GM21367 (cell line): ENCODE measurements around the gene ZNF232.
"Not testable (repeated sequence)": the region's sequence is repeated elsewhere in the genome, so short reads cannot be mapped to it uniquely, and the experiment has no call there.

Experiments used
- ATAC-seq: cut with Tn5 transposase; IDR thresholded peaks from one replicate; pipeline ENCODE4 v1.9.1; 2021; ENCODE audit not compliant: unreplicated experiment

ZNF232 gene

DNA sequence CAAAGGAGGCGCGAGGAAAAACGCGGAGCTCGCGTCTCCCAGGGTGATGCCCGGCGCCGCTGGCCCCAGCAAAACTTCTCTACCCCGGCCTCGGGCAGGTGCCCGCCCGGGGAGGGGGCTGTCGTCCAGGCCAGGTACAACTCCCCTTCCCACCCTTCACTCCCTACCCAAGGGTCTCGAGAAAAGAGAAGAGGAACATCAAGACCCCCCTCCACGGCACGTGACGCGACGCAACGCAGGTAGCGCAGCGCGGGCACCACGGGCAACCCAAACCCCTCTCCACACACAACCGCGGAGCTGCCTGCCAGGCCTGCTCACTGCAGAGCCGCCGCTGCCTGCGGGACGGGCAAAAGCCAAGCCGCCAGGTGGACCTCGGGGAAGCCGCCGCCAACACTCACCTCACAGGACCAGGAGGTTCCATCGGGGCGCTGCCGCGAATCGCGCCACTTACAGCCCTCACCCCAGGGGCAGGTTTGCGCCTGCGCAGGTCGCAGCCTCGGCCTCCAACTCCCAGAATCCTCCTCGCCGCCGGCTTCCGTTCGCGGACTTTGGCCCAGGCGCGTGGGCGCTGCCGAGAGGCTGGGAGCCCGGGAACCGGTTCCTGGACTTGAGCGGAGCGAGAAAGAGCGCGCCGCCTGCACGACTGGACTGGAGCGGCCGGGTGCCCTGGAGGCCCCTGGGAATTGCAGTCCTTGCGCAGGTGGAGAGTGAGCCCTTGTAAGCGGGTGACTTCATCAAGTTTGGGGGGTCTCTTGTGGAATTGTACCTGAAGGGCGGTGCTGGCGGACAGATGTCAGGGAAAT is at the start of gene ZNF232:
Gene ZNF232 (minus strand): TSS at position 477 of the 803 bp plus-strand sequence. CDS start 56 bp downstream, at position 421.
- peak; percentile 71 for ATAC-seq

DNA sequence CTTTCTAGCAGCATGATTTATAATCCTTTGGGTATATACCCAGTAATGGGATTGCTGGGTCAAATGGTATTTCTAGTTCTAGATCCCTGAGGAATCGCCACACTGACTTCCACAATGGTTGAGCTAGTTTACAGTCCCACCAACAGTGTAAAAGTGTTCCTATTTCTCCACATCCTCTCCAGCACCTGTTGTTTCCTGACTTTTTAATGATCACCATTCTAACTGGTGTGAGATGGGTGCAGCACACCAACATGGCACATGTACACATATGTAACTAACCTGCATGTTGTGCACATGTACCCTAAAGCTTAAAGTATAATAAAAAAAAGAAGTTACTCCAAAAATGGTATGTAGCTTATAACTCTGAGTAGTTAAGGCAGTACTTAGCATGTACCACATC is 49.0 kb upstream of the ZNF232 start:
- ATAC-seq: not testable (repeated sequence)

DNA sequence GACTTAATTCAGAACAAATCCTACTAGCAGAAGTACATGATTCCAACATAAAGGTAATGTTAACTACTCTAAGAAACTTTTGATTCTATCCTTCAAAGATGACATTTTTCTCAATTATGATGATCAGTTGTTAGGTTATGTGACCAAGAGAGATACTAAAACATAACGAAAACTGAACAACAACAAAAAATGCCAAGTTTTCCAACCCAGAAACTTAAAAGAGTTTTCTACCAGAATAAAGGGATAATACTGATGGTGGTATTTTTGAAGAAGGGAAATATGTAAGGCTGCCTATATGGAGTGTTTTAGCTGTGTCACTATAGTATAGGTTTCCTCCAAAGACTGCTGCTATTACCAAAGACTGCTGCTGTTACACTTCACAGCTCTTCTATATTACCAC is 34.4 kb upstream of the ZNF232 start:
- ATAC-seq: not testable (repeated sequence)

DNA sequence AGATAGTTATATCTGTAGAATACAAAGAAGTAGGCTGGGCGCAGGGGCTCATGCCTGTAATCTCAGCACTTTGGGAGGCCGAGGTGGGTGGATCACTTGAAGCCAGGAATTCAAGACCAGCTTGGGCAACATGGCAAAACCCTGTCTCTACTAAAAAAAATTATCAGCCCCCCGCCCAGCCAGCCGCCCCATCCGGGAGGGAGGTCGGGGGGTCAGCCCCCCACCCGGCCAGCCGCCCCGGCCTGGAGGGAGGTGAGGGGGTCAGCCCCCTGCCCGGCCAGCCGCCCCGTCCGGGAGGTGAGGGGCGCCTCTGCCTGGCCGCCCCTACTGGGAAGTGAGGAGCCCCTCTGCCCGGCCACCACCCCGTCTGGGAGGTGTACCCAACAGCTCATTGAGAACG is 31.2 kb upstream of the ZNF232 start:
- ATAC-seq: not testable (repeated sequence)

DNA sequence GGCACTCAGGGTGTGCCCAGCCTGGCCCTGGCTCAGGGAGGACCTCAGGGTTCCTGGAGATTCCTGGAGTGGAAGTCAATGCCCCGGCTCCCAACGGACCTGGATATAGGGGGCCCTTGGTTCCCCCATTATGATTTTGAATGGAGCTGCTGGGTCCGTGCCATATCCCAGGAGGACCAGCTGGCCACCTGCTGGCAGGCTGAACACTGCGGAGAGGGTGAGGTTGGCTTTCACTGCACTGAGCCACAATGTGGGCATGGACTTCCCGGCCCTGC is 27.7 kb upstream of the ZNF232 start:
- no peak for ATAC-seq

DNA sequence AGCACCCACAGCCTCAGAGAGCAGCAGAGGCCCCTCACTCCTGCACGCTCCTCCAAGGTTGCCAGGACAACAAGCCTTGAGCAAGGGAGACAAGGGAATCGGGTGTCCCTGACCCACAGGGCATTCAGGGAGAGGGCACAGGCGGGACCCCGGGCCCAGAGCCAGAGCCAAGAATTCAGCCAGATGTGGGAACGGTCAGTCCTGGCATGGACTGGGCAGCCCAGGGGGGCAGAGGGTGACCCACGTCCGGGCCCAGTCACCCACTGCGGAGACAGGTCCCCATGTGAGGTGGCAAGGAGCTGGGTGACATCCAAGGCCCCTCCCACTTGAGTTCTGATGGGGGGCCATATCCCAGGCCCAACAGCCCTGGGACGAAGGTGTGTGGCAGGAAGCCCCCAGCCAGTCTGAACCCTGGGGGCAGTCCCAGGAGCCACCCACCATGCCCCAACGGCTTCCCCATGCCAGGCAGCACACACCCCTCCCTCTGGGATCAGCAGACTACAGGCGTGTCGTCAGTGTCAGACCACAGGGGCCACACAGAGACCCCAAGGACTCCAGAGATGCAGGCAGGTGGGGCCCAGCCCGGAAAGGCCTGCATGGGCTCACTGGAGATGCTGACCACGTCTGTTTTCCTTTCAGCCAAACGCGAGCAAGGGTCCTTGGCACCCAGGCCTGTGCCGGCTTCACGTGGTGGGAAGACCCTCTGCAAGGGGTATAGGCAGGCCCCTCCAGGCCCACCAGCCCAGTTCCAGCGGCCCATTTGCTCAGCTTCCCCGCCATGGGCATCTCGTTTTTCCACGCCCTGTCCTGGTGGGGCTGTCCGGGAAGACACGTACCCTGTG is 27.2 kb upstream of the ZNF232 start:
- ATAC-seq: no peak

DNA sequence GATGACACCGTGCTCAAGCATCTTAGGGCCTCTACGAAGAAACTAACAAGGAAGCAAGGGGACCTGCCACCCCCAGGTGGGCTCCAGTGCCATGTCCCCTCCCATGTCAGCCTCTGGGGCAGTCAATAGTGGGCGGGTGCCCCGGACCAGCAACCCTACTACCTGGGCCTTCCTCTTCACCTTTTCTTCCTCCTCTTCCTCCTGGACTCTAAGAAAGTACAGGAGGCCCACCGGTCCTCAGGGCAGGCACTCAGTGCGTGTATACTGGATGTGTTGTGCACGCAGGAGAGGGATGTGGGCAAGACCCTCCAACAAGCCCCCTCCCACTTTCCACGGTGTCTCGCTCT is 26.5 kb upstream of the ZNF232 start:
- not testable (repeated sequence) for ATAC-seq

DNA sequence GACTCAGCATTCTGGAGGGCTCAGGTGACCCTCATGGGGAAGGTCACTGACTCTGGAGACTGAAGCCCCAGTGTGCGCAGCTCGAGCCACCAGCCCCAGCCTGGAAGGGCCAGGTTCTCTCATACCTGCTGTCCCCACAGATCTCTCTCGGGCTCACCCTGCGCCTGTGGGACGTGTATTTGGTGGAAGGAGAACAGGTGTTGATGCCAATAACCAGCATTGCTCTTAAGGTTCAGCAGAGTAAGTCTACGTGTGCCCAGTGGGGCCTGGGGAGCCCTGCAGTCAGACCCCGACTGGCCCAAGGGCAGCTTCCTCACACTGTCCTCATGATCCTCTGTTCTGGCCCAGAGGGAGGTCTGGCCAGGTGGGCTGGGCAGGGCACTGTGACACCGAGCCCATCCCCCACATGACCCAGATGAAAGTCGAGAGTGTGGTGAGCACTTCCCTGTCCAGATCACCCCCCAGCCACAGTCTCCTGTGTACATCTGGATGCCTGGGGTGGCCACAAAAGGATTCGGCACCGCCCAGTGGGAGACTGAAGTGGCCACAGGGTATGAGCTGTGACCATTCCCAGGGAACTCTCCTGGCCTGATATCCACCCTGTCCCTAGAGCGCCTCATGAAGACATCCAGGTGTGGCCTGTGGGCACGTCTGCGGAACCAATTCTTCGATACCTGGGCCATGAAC is 26.0 kb upstream of the ZNF232 start:
- ATAC-seq: not testable (repeated sequence)

DNA sequence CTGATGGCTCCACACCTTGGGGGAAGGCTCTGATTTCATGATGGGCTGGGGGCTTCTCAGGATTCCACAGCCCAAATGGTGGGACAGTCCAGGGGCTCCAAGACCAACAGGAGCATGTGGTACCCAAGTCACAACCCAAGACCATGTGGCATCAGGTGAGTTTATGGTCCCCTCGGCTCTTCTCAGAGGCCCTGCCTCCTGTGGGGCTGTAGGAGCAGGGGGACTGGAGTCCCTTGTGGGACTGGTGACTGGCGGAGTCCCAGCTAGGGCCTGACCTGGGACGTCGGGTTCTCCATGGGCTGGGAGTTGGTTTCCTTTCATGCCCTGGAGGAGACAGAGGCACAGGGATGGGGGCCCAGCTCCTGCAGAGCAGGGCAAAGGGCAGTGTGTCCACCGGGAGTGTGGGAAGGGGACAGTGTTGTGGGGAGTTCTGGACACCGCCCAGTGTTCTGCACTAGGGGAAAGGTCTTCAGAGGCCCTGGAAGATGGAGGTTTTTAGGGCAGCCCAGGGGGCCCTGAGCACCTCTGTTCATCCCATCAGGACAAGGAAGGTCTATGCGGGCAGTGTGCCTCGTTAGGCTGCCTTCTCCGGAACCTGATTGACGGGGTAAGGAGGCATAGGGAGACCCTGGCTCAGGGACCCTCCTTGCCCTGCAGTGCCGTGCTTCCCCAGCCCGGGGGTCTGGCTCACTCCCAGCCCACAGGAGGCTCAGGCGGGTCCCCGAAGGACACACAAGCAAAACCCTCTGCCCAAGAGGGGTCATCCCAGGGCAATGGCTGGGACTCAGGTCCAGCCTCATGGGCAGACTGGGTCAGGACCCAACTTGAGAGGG is 25.1 kb upstream of the ZNF232 start:
- ATAC-seq: not testable (repeated sequence)

DNA sequence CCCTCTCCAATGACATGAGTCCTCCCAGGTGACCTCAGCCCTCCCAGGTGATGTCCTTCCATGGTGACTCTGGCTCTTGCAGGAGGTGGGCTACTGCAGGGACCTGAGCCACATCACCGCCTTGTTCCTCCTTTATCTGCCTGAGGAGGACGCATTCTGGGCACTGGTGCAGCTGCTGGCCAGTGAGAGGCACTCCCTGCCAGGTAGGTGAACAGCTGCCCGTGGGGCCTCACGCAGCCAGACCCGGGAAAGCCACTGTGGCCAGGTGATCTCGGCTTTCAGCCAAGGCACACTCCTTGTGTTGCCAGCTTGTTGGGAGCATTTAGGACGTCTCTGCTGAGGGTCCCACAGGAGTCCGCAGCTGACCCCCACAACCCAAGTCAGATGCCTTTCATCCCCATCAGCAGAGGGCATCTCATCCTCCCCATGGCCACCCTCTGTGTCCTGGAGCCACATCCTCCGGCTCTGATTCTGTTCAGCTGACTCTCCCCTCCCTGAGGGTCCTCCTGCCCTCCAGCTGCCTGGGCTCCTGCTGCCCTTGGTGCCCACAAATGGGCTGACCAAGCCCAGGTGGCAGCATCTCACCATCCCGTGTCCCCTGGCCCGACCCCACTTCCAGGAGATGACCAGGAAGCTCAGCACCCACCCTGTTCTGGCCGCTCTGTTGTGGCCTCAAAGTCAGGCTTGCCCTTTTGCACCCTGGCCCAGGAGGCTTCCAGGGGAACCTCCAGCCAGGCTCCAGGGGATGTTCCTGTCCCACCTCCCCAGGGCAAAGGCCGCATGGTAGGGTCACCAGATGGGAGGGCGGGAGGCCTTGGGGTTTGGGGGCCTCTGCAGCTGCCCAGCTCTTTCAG is 24.3 kb upstream of the ZNF232 start:
- ATAC-seq: no peak

DNA sequence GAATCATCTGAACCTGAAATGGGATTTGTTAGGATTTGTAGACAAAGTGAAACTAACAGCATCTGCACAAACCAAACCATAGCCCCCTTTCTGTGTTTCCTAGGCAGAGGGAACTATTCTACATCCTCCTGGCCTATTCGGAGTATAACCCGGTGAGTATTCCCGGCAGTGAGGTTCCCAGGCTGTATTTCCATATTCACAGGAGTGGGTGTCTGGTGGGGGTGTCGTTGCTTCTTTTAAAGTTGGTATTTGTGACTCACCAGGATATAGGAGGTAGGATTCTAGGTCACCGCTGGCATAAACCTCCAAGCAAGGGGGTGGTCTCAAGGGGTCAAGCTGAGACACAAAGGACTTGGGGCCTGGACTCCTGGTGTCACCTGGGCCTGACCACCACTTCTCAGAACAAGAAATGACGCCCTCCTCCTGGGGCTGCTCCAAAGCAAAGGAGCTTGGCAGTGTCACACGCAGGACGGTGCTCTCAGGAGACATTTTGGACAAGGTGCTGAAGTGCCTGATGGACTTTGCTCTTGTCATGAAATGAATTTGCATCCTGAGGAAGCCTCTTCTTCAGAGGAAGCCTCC is 23.5 kb upstream of the ZNF232 start:
- not testable (repeated sequence) for ATAC-seq

DNA sequence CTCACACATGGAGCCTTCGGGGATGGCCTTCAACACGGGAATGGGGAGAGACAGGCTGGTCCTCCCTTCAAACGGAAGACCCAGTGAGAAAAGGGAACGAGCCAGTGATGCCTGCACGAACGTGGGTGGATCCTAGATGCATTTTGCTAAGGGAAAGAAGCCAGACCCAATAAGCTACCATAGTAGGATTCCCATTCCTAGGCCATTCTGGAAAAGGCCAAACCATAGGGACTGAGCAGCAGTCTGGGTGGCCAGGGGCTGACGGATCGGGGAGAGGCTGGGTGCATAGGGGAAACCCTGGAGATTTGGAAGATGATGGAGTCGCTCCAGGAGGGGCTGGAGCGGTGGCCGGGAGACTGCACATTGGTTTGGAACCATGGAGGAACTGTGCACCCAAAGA is 22.9 kb upstream of the ZNF232 start:
- ATAC-seq: not testable (repeated sequence)

DNA sequence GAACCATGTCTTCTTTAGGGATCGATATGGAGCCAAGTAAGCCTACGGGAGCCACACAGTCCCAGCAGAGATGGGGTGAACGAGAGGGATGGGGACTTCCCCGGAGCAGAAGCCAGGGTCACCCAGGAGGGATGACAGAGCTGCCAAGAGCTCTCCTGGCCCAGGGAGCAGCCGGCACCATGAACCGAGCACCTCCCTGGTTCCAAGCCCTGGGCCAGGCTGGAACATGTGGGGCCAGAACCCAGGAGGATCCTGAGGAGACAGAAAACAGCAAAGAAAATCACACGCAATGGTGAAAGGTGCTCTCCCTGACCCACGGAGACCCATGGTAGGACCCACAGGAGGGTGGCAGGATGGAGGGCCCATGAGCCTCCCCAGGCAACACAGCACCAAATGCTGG is 22.3 kb upstream of the ZNF232 start:
- not testable (repeated sequence) for ATAC-seq

DNA sequence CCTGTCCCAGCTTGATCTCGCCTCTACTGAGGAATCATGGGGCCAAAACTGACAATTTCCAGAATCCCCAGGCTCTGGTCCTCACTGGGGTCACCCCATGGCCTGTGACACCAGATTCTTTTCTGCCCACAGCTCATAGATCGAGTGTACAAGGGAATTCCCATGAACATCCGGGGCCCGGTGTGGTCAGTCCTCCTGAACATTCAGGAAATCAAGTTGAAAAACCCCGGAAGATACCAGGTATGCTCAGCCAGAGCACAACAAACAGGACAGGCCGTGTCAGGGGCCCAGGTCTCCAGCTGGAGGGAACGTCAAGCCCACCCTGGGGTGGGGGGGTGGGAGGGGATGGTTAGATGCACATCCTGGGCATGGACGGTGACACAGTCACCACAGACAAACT is 21.6 kb upstream of the ZNF232 start:
- ATAC-seq: no peak

DNA sequence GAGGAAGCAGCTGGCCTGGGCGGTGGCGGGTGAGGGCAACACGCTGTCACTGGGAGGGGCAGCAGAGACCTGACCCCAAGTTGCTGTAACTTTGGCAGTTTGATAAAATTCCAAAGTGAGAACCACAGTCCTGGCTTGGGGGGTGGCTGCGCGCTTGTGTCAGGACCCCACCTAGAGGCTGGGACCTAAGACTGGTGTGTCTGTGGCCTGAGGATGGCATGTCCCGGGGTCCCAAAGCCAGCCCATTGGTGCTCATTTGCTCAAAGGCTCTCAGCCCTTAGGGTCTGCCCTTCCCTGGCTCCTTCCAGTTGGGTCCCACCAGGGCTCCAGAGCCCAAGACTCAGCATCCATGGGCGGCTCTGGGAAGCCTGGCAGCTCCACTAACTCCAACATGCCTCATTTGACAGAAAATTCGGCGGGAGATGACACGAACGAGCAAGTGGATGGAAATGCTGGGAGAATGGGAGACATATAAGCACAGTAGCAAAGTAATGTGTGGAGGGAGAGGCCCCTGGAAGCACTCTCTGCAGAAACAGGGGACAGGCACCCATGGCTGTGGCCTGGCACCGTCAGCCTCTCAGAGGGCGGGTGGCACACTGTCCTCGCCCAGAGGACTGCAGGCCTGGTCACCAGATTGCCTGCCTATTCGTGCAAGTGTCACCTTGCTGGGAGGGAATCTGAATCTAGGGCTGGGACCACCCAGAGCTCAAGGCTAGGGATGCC is 21.0 kb upstream of the ZNF232 start:
- not testable (repeated sequence) for ATAC-seq

DNA sequence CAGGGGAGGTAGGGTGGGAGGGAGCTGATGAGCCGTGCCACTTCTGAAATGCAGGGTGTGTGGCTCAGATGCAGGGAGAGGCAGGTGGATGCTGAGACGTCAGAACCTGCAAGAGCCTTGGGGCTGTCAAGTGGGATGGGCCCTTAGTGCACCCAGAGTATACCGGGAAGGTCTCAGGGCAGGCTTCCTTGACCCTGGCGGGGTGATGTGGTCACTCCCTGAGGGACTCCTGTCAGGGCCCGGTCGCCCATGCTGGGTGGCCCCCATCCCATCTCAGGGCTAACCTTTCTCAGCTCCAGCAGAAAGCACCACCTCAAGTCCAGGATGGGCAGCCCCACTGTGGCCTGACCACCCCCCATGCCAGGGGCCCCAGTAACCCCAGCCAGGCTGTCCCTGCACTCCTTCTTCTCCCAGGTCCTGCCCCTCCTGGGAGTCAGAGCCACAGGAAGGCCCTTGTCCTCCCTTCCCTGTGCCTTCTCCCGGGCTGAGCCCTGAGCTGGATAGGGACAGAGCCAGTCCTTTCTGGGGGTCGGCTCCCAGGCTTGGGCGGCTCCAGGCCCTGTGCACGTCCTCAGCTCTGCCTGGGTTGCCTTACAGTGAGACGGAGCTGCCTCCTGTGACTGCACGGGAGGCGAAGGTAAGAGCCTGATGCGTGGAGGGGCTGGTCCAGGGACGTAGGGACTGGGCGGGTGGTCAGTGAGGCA is 20.3 kb upstream of the ZNF232 start:
- not testable (repeated sequence) for ATAC-seq

DNA sequence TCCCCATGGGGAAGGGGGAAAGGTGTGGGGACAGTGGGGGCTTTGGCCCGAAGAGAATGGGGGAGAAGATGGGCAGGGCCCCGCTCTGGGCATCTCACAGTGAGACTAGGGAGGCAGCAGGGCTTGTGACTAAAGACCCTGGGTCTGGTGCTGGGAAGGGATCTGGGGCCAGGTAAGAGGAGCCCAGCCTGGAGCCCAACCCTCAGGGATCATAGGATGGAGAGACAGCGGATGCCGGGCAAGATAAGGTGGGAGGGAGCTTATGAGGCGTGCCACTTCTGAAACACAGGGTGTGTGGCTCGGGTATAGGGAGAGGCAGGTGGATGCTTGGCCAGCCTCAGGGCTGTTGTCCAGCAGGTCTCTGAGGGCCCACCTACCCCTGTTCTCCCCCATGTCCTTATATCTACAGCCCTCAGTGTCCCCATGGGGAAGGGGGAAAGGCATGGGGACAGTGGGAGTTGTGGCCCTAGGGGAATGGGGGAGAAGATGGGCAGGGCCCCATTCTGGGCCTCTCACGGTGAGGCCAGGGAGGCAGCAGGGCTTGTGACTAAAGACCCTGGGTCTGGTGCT is 19.6 kb upstream of the ZNF232 start:
- no peak for ATAC-seq

DNA sequence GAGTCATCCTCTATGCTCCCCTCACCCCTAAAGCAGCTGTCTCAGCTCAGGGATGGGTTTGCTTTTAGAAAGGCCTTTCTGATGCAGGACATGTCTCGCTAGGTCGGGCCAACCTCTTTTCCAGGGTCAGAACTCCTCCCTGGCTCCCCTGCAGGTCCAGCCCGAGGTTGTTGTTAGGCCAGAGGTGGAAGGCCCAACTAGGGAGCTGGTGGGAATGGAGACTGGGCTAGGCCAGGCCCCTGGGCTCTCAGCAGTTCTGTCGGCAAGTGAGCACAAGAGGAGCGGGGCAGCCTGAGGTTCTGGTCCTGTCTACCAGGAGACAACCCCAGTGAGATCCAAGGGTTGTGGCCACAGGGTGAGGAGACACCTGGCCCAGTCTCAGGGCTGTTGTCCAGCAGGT is 19.0 kb upstream of the ZNF232 start:
- not testable (repeated sequence) for ATAC-seq
